COR-L47 (cell line): Measurements from ENCODE around the gene HS6ST3.

Experiments
- DNase-seq: peaks from one replicate; lab custom pipeline; 2025; lab: John Stamatoyannopoulos, UW

HS6ST3 gene

GRCh38 chr13:96837809-96838208 lies 747.9 kb downstream of the HS6ST3 start:
- DNase-seq, result no peak

GRCh38 chr13:96844195-96844594 lies 754.3 kb downstream of the HS6ST3 start:
- peak; percentile 23 for DNase-seq

- DNase-seq, result peak; percentile 87
Observed at GRCh38 chr13:96844616-96845015, 754.7 kb downstream of the HS6ST3 start.

- no peak for DNase-seq
Observed at GRCh38 chr13:96848286-96848685, 758.4 kb downstream of the HS6ST3 start.

- DNase-seq, result no peak
Observed at GRCh38 chr13:96849091-96849490, 759.2 kb downstream of the HS6ST3 start.

- DNase-seq, result no peak
Observed at GRCh38 chr13:96850538-96851145, 760.7 kb downstream of the HS6ST3 start.

GRCh38 chr13:96851856-96852445 lies 762.0 kb downstream of the HS6ST3 start:
- DNase-seq, result peak; percentile 58

- no peak for DNase-seq
Observed at GRCh38 chr13:96858133-96858826, 768.4 kb downstream of the HS6ST3 start.

- no peak for DNase-seq
Observed at GRCh38 chr13:96860882-96861281, 771.0 kb downstream of the HS6ST3 start.

GRCh38 chr13:96862093-96862492 lies 772.2 kb downstream of the HS6ST3 start:
- no peak for DNase-seq

- DNase-seq, result no peak
Observed at GRCh38 chr13:96862999-96863398, 773.1 kb downstream of the HS6ST3 start.

GRCh38 chr13:96871469-96871868 lies 781.6 kb downstream of the HS6ST3 start:
- DNase-seq, result no peak

GRCh38 chr13:96880419-96880818 lies 790.5 kb downstream of the HS6ST3 start:
- DNase-seq, result no peak
